Activated naive CD8-positive, alpha-beta T cell treated with anti-CD3 and anti-CD28 coated beads for 36 hours (primary cell): ENCODE measurements around the gene BCL7B. TPM values are rescaled to one million over a fixed set of nuclear protein-coding genes. Genes with fewer than 3 reads are reported as not detected.
A peak's percentile ranks its signal among the peaks of the same experiment; 100 is the strongest.
"Not testable (repeated sequence)": the region's sequence is repeated elsewhere in the genome, so short reads cannot be mapped to it uniquely, and the experiment has no call there.

Experiments used
- DNase-seq: peaks from one replicate; pipeline ENCODE4 v3.0.0; 2021
- H3K27ac Mint-ChIP-seq: one replicate; pipeline ENCODE4 v1.8.0; 2022; ENCODE audit warnings: mild to moderate bottlenecking, moderate library complexity, mixed read lengths
- H3K27me3 Mint-ChIP-seq: one replicate; pipeline ENCODE4 v1.8.0; 2022; ENCODE audit warnings: mild to moderate bottlenecking, mixed read lengths
- H3K36me3 Mint-ChIP-seq: one replicate; pipeline ENCODE4 v1.8.0; 2021; ENCODE audit warnings: mild to moderate bottlenecking, mixed read lengths
- H3K4me1 Mint-ChIP-seq: one replicate; pipeline ENCODE4 v1.8.0; 2021; ENCODE audit warnings: mixed read lengths
- H3K4me3 Mint-ChIP-seq: one replicate; pipeline ENCODE4 v1.8.0; 2022; ENCODE audit warnings: mild to moderate bottlenecking, moderate library complexity, mixed read lengths
- H3K9me3 Mint-ChIP-seq: one replicate; pipeline ENCODE4 v1.8.0; 2022; ENCODE audit warnings: mixed read lengths
- total RNA-seq, 2 experiments: library from RNA; stranded (reverse); gene quantifications; one replicate each; pipeline ENCODE4 v1.2.3, GENCODE V29; 2021

Gene BCL7B
- total RNA-seq, 2 experiments from 2014 or later = 65.6 to 66.2 TPM

GRCh38 chr7:73581006-73581405, 23.5 kb upstream of the BCL7B start:
- H3K4me3 Mint-ChIP-seq, H3K27ac Mint-ChIP-seq, H3K27me3 Mint-ChIP-seq, DNase-seq, H3K36me3 Mint-ChIP-seq, H3K9me3 Mint-ChIP-seq: not testable (repeated sequence)
- peaks cover 16% of the 10 kb centered on the region for H3K4me1 Mint-ChIP-seq

GRCh38 chr7:73578342-73579128, 21.0 kb upstream of the BCL7B start, which contains the start of gene TBL2:
Gene TBL2, minus strand, starts transcription at chr7:73578579. Its CDS starts 30 bp downstream, at chr7:73578549.
- DNase-seq = peak; percentile 98
- H3K36me3 Mint-ChIP-seq = peaks cover 7% of the 10 kb centered on the region

GRCh38 chr7:73577627-73578341, 20.3 kb upstream of the BCL7B start:
- Mint-ChIP-seq H3K4me3 (peak overlapping the region; percentile 93), H3K27ac (peak overlapping the region; percentile 96), H3K9me3 (no peaks in the 10 kb centered on the region), H3K4me1 (peaks cover 16% of the 10 kb centered on the region), H3K36me3 (peaks cover 8% of the 10 kb centered on the region), H3K27me3 (no peaks in the 10 kb centered on the region)
- DNase-seq = no peak

More at GRCh38 chr7:73578342-73579128, 21.0 kb upstream of the BCL7B start, which contains the start of gene TBL2:
- H3K4me1 Mint-ChIP-seq = peaks cover 16% of the 10 kb centered on the region
- H3K9me3 Mint-ChIP-seq = no peaks in the 10 kb centered on the region
- peak within 1 kb of the TSS; percentile 96 for H3K27ac Mint-ChIP-seq
- H3K27me3 Mint-ChIP-seq = no peaks in the 10 kb centered on the region
- H3K4me3 Mint-ChIP-seq = peak within 1 kb of the TSS; percentile 93

GRCh38 chr7:73573791-73574190, 16.3 kb upstream of the BCL7B start:
- DNase-seq = no peak
- H3K4me3 Mint-ChIP-seq = no peak overlapping the region
- peaks cover 13% of the 10 kb centered on the region for H3K4me1 Mint-ChIP-seq
- H3K9me3 Mint-ChIP-seq = no peaks in the 10 kb centered on the region
- H3K36me3 Mint-ChIP-seq = peaks cover 26% of the 10 kb centered on the region
- H3K27me3 Mint-ChIP-seq = no peaks in the 10 kb centered on the region
- H3K27ac Mint-ChIP-seq = no peak overlapping the region

- H3K27ac Mint-ChIP-seq = no peak overlapping the region
- no peaks in the 10 kb centered on the region for H3K27me3 Mint-ChIP-seq
- H3K36me3 Mint-ChIP-seq = peaks cover 26% of the 10 kb centered on the region
- DNase-seq = no peak
- peaks cover 13% of the 10 kb centered on the region for H3K4me1 Mint-ChIP-seq
- H3K9me3 Mint-ChIP-seq = no peaks in the 10 kb centered on the region
- no peak overlapping the region for H3K4me3 Mint-ChIP-seq
Measured at GRCh38 chr7:73573276-73573675, 15.8 kb upstream of the BCL7B start.

- Mint-ChIP-seq H3K4me1 (peaks cover 16% of the 10 kb centered on the region), H3K4me3 (no peak overlapping the region), H3K27me3 (no peaks in the 10 kb centered on the region), H3K9me3 (no peaks in the 10 kb centered on the region), H3K27ac (no peak overlapping the region), H3K36me3 (peaks cover 24% of the 10 kb centered on the region)
- no peak for DNase-seq
Measured at GRCh38 chr7:73572767-73573186, 15.3 kb upstream of the BCL7B start.

GRCh38 chr7:73570977-73571376, 13.5 kb upstream of the BCL7B start:
- Mint-ChIP-seq H3K27me3 (no peaks in the 10 kb centered on the region), H3K4me3 (no peak overlapping the region), H3K27ac (no peak overlapping the region), H3K9me3 (no peaks in the 10 kb centered on the region), H3K4me1 (peaks cover 17% of the 10 kb centered on the region), H3K36me3 (peaks cover 21% of the 10 kb centered on the region)
- no peak for DNase-seq

DNA sequence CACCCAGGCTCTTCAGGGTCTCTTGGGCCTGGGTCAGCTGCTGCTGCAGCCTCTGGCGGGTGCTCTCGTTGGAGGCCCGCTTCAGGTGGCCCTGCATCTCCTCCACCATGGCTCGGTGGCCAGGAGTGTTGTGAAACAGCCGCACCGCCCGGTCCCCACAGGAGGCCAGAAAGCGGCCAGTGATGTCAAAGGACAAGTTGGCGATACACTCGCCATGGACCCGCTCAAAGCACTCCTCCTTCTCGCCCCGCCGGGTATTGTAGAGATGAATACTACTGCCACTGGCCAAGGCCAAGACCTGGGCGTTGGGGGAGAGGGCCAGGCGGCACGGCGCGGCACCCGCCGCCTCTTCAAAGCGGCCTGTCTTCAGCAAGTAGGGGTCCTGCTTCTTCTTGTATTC, 13.0 kb upstream of the BCL7B start:
- peaks cover 20% of the 10 kb centered on the region for H3K4me1 Mint-ChIP-seq
- H3K9me3 Mint-ChIP-seq = no peaks in the 10 kb centered on the region
- no peaks in the 10 kb centered on the region for H3K27me3 Mint-ChIP-seq
- H3K27ac Mint-ChIP-seq = no peak overlapping the region
- DNase-seq = no peak
- H3K36me3 Mint-ChIP-seq = peaks cover 21% of the 10 kb centered on the region
- H3K4me3 Mint-ChIP-seq = no peak overlapping the region

DNA sequence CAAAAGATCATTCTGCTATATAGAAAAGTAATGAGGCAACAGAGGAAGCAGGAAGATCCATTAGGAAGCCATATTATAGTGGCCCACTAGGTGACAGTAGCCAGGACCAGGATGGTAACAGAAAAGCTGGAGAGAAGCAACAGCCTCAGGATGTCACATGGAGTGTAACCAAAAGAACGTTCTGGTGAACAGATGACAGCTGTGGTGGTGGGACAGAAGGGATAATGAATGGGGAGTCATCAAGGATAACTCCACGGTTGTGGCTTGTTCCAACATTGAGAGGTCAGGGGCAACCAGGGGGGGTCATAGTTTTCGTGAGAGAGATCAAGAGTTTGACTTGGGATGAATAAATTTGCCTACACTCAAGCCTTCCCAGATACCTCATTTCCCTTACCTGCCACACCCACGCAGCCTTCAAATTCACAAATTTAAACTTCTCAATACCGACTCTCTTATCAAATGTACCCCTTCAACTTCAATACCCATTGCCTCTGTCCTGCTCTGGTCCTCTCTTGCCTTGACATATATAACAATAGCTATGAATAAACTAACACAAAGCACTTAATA, 11.6 kb upstream of the BCL7B start:
- H3K4me3 Mint-ChIP-seq = no peak overlapping the region
- peaks cover 21% of the 10 kb centered on the region for H3K36me3 Mint-ChIP-seq
- no peaks in the 10 kb centered on the region for H3K27me3 Mint-ChIP-seq
- H3K4me1 Mint-ChIP-seq = peaks cover 27% of the 10 kb centered on the region
- DNase-seq = no peak
- no peak overlapping the region for H3K27ac Mint-ChIP-seq
- H3K9me3 Mint-ChIP-seq = no peaks in the 10 kb centered on the region

GRCh38 chr7:73567846-73568685, 10.6 kb upstream of the BCL7B start:
- Mint-ChIP-seq H3K4me3 (no peak overlapping the region), H3K36me3 (peaks cover 19% of the 10 kb centered on the region), H3K27me3 (no peaks in the 10 kb centered on the region), H3K27ac (no peak overlapping the region), H3K4me1 (peaks cover 27% of the 10 kb centered on the region), H3K9me3 (no peaks in the 10 kb centered on the region)
- DNase-seq = no peak

GRCh38 chr7:73567140-73567539, 9.7 kb upstream of the BCL7B start:
- Mint-ChIP-seq H3K4me1 (peaks cover 25% of the 10 kb centered on the region), H3K36me3 (peaks cover 15% of the 10 kb centered on the region), H3K9me3 (no peaks in the 10 kb centered on the region), H3K27ac (no peak overlapping the region), H3K4me3 (no peak overlapping the region), H3K27me3 (no peaks in the 10 kb centered on the region)
- DNase-seq = no peak

GRCh38 chr7:73566431-73566830, 8.9 kb upstream of the BCL7B start:
- H3K4me1 Mint-ChIP-seq = peaks cover 25% of the 10 kb centered on the region
- DNase-seq, H3K27ac Mint-ChIP-seq, H3K9me3 Mint-ChIP-seq, H3K27me3 Mint-ChIP-seq: not testable (repeated sequence)
- H3K36me3 Mint-ChIP-seq = peaks cover 15% of the 10 kb centered on the region
- peak overlapping the region; percentile 59 for H3K4me3 Mint-ChIP-seq

DNA sequence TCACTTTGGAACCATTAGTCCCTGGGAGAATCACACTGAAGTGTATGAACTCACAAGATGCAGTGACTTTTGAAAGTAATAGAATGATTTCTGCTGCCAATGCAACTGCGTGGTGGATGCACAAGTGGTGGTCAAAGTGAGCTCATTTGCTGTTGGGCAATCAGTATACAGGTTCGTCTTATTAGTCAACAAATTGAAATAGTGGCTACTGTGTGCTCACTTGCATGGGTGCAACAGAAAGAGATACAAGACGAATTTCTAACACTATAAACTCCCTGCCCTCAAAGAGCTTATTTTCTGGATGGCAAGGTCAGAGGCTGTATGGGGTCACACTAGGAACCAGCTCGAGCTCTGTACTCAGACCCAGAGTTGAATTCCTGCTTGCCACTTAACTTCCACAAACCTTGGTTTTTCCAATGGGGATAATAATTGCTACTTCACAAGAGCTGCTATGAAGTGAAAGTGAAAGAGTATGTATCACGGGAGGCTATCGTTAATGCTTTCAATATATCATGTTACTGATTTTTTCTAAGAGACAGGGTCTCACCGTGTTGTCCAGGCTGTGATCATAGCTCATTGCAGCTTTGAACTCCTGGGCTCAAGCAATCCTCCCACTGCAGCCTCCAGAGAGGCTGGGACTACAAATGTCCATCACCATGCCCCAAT, 8.3 kb upstream of the BCL7B start:
- Mint-ChIP-seq H3K9me3 (no peaks in the 10 kb centered on the region), H3K4me3 (peak overlapping the region; percentile 59), H3K27me3 (no peaks in the 10 kb centered on the region), H3K27ac (no peak overlapping the region), H3K36me3 (peaks cover 11% of the 10 kb centered on the region), H3K4me1 (peaks cover 25% of the 10 kb centered on the region)
- DNase-seq = no peak

- Mint-ChIP-seq H3K36me3 (peaks cover 1% of the 10 kb centered on the region), H3K27me3 (peaks cover 4% of the 10 kb centered on the region), H3K27ac (no peak overlapping the region), H3K4me3 (no peak overlapping the region), H3K4me1 (peaks cover 29% of the 10 kb centered on the region), H3K9me3 (no peaks in the 10 kb centered on the region)
- DNase-seq = peak; percentile 24
Measured at GRCh38 chr7:73560109-73560835, 2.8 kb upstream of the BCL7B start.
